Measurements from ENCODE around the gene LRRC8E. TPM values are rescaled to one million over a fixed set of nuclear protein-coding genes. Genes with fewer than 3 reads are reported as not detected.
"Not testable (repeated sequence)": the region's sequence is repeated elsewhere in the genome, so short reads cannot be mapped to it uniquely, and the experiment has no call there.

The LRRC8E gene
- total RNA-seq, 1 donor from 2014 or later = 4.3 TPM

GRCh38 chr19:7856679-7857663 lies 31.3 kb upstream of the LRRC8E start:
- Mint-ChIP-seq H3K27ac (no peak overlapping the region), H3K9me3 (no peaks in the 10 kb centered on the region), H3K4me3 (no peak overlapping the region), H3K36me3 (no peaks in the 10 kb centered on the region), H3K27me3 (ENCODE audit: low read depth) (peaks cover 31% of the 10 kb centered on the region), H3K4me1 (peaks cover 19% of the 10 kb centered on the region)
- no peak for DNase-seq (ENCODE audit: low spot score in 2 of 2, unreplicated experiment in 2 of 2)
- TF ChIP-seq CTCF (IDR thresholded peaks at IDR 0.05; ENCODE audit: unreplicated experiment) = no peak

GRCh38 chr19:7857727-7858108 lies 30.6 kb upstream of the LRRC8E start:
- no peak for TF ChIP-seq CTCF (IDR thresholded peaks at IDR 0.05; ENCODE audit: unreplicated experiment)
- no peak for DNase-seq (ENCODE audit: low spot score in 2 of 2, unreplicated experiment in 2 of 2)
- Mint-ChIP-seq H3K4me1 (peaks cover 21% of the 10 kb centered on the region), H3K27me3 (ENCODE audit: low read depth) (peaks cover 34% of the 10 kb centered on the region), H3K4me3 (no peak overlapping the region), H3K27ac (no peak overlapping the region), H3K9me3 (no peaks in the 10 kb centered on the region), H3K36me3 (no peaks in the 10 kb centered on the region)

DNA sequence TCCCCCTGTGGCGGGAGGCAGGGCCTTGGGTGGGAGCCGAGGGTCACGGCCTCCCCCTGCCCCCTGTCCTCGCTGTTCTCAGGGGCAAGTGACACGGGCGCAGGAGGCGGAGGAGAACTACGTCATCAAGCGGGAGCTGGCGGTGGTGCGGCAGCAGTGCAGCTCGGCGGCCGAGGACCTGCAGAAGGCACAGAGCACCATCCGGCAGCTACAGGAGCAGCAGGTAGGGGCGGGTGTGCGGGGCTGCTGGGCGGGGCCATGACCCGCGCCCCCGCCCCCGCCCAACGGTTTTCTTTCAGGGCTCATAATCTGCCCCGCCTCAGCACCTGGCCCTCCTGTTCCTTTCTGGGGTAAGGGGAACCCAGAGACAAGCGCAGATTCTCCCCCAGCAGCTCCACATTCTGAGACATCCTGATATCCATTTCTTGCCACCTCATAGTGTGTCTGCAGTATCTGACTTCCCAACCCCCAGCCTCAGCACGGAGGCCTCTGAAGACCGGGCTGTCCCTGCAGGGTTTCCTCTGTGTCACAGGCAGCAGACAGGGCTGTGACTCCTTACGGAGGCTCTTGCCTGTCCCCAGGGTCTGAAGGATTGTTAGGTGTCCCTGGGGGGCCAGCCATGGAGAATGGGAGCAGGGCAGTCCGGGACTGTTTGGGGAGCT lies 30.1 kb upstream of the LRRC8E start:
- H3K4me3 Mint-ChIP-seq = no peak overlapping the region
- H3K9me3 Mint-ChIP-seq = no peaks in the 10 kb centered on the region
- peaks cover 16% of the 10 kb centered on the region for H3K4me1 Mint-ChIP-seq
- no peak for DNase-seq (ENCODE audit: low spot score in 2 of 2, unreplicated experiment in 2 of 2)
- H3K27ac Mint-ChIP-seq = no peak overlapping the region
- peaks cover 34% of the 10 kb centered on the region for H3K27me3 Mint-ChIP-seq (ENCODE audit: low read depth)
- no peaks in the 10 kb centered on the region for H3K36me3 Mint-ChIP-seq
- TF ChIP-seq CTCF (IDR thresholded peaks at IDR 0.05; ENCODE audit: unreplicated experiment) = no peak

- not testable (repeated sequence) for DNase-seq (ENCODE audit: low spot score in 2 of 2, unreplicated experiment in 2 of 2); H3K36me3 Mint-ChIP-seq; H3K9me3 Mint-ChIP-seq; H3K4me3 Mint-ChIP-seq; H3K27ac Mint-ChIP-seq
- peaks cover 43% of the 10 kb centered on the region for H3K27me3 Mint-ChIP-seq (ENCODE audit: low read depth)
- peaks cover 13% of the 10 kb centered on the region for H3K4me1 Mint-ChIP-seq
Measured at GRCh38 chr19:7859087-7859486, 29.2 kb upstream of the LRRC8E start.

DNA sequence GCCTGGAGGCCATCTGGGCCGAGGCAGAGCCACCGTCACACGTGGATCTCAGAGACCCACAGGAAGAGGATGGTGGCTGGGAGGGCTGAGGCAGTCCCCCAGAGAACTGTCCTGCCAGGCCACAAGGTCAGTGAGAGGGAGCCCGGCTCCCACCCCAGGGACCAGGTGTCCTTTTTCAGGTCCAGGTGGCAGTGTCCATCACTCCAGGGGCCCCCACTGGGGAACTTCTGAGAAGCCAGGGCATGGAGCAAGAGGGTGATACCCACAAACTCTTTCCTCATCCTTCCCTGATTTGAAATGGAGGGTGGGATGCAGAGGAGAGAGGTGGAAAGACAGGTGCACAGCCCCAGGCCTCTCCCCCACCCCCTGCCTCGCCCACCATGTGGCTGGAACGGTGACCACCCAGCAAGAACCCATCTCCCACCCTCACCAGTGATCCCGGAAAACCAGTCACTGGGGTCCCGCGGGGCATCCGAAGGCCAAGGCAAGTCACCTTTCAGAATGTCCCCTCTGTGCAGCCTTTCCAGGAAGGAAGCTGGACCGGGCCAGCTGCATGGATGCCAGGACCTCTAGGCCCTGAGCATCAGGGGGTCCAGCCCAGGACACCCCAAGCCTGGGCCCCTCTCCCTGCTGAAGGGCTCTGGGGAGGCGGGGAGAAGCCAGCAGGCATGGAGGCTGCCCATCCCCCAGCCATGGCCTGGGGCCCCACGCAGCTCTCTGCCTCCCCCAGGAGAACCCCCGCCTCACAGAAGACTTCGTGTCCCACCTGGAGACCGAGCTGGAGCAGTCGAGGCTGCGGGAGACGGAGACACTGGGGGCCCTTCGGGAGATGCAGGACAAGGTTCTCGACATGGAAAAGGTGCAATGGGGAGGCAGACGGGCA lies 28.2 kb upstream of the LRRC8E start:
- H3K4me3 Mint-ChIP-seq = no peak overlapping the region

More for the DNA sequence above, 28.2 kb upstream of the LRRC8E start:
- TF ChIP-seq CTCF (IDR thresholded peaks at IDR 0.05; ENCODE audit: unreplicated experiment) = no peak
- H3K9me3 Mint-ChIP-seq = no peaks in the 10 kb centered on the region
- H3K4me1 Mint-ChIP-seq = peaks cover 13% of the 10 kb centered on the region
- H3K27me3 Mint-ChIP-seq (ENCODE audit: low read depth) = peaks cover 53% of the 10 kb centered on the region
- no peak for DNase-seq (ENCODE audit: low spot score in 2 of 2, unreplicated experiment in 2 of 2)
- no peak overlapping the region for H3K27ac Mint-ChIP-seq
- no peaks in the 10 kb centered on the region for H3K36me3 Mint-ChIP-seq

Measured in mesothelial cell of epicardium (in vitro differentiated cells).